CD14-positive monocyte (primary cell): ENCODE measurements around the gene CREBBP. TPM values are rescaled to one million over a fixed set of nuclear protein-coding genes. Genes with fewer than 3 reads are reported as not detected.

ENCODE experiments used
- DNase-seq, 3 donors: peaks; one replicate each; pipeline ENCODE4 v3.0.0-alpha.2; 2011 to 2022
- H2AFZ ChIP-seq: 2 replicates; pipeline ENCODE4 v1.6.0; 2012; ENCODE audit warnings: mild to moderate bottlenecking, low read depth, low read length, inconsistent platforms; ENCODE audit not compliant: insufficient read depth, poor library complexity, severe bottlenecking
- H3K27ac ChIP-seq, 2 donors: 1 replicate in 1 of 2; 2 replicates in 1 of 2; pipeline ENCODE4 v1.5.1; 2012 to 2013; ENCODE audit warnings: low read length in 2 of 2, control low read depth in 1 of 2, inconsistent platforms in 1 of 2, low read depth in 1 of 2, mild to moderate bottlenecking in 1 of 2
- H3K27me3 ChIP-seq, 2 donors: one replicate each; pipeline versions ENCODE4 v1.6.0 to v1.6.1; 2011 to 2013; ENCODE audit warnings: low read length in 2 of 2; ENCODE audit not compliant: control insufficient read depth in 2 of 2, insufficient read depth in 2 of 2
- H3K36me3 ChIP-seq, 2 donors: replicated peaks in 1 of 2; 1 replicate in 1 of 2; 2 replicates in 1 of 2; pipeline versions ENCODE4 v1.5.1 to v1.6.1; 2012 to 2013; ENCODE audit warnings: low read length in 2 of 2, control low read depth in 1 of 2, inconsistent platforms in 1 of 2, mild to moderate bottlenecking in 1 of 2; ENCODE audit not compliant: insufficient read depth in 2 of 2, control insufficient read depth in 1 of 2
- H3K4me1 ChIP-seq, 2 donors: 1 replicate in 1 of 2; 2 replicates in 1 of 2; pipeline versions ENCODE4 v1.5.1 to v1.6.1; 2012 to 2013; ENCODE audit warnings: low read length in 2 of 2, control low read depth in 1 of 2, inconsistent platforms in 1 of 2, mild to moderate bottlenecking in 1 of 2, moderate library complexity in 1 of 2; ENCODE audit not compliant: insufficient read depth in 2 of 2, control insufficient read depth in 1 of 2
- H3K4me2 ChIP-seq: replicated peaks from 2 replicates; pipeline ENCODE3; 2012; ENCODE audit warnings: low read length, moderate library complexity, mild to moderate bottlenecking; ENCODE audit not compliant: poor library complexity, severe bottlenecking; ENCODE audit errors: extremely low read depth
- H3K4me3 ChIP-seq, 3 experiments: fragments of 200-600 bp in 1 of 3; sonication (generic) in 1 of 3; replicated peaks in 1 of 3; 1 replicate in 2 of 3; 2 replicates in 1 of 3; pipeline ENCODE4 v1.5.1; 2011 to 2013; ENCODE audit warnings: low read length in 3 of 3, mild to moderate bottlenecking in 3 of 3, control low read depth in 2 of 3, low read depth in 2 of 3, inconsistent platforms in 1 of 3, moderate library complexity in 1 of 3
- H3K79me2 ChIP-seq: 2 replicates; pipeline ENCODE4 v1.6.0; 2012; ENCODE audit warnings: mild to moderate bottlenecking, control low read depth, inconsistent platforms, low read length, moderate library complexity; ENCODE audit not compliant: insufficient read depth
- H3K9ac ChIP-seq: 2 replicates; pipeline ENCODE4 v1.6.0; 2017; ENCODE audit warnings: low read length, mild to moderate bottlenecking; ENCODE audit not compliant: insufficient read depth, poor library complexity, severe bottlenecking
- H3K9me3 ChIP-seq, 2 donors: replicated peaks in 1 of 2; 1 replicate in 1 of 2; 2 replicates in 1 of 2; pipeline versions ENCODE4 v1.5.1 to v1.6.1; 2012 to 2013; ENCODE audit warnings: low read length in 2 of 2, control low read depth in 1 of 2; ENCODE audit not compliant: control insufficient read depth in 1 of 2, insufficient read depth in 1 of 2
- H4K20me1 ChIP-seq: 2 replicates; pipeline ENCODE4 v1.6.0; 2012; ENCODE audit warnings: mild to moderate bottlenecking, low read length, control low read depth, moderate library complexity; ENCODE audit not compliant: insufficient read depth
- H3K27ac Mint-ChIP-seq, 7 donors: one replicate each; pipeline ENCODE4 v1.8.0; 2020; ENCODE audit warnings: mild to moderate bottlenecking in 7 of 7, mixed read lengths in 7 of 7, moderate library complexity in 6 of 7, inconsistent platforms in 2 of 7
- H3K27me3 Mint-ChIP-seq, 3 donors: one replicate each; pipeline ENCODE4 v1.8.0; 2021 to 2022; ENCODE audit warnings: low read depth in 3 of 3, mild to moderate bottlenecking in 3 of 3, mixed read lengths in 3 of 3, moderate library complexity in 3 of 3, inconsistent platforms in 1 of 3
- H3K36me3 Mint-ChIP-seq, 2 donors: one replicate each; pipeline ENCODE4 v1.8.0; 2020; ENCODE audit warnings: mixed read lengths in 2 of 2, inconsistent platforms in 1 of 2, mild to moderate bottlenecking in 1 of 2
- H3K4me1 Mint-ChIP-seq: one replicate; pipeline ENCODE4 v1.8.0; 2020; ENCODE audit warnings: mild to moderate bottlenecking, mixed read lengths
- H3K4me3 Mint-ChIP-seq, 2 donors: one replicate each; pipeline ENCODE4 v1.8.0; 2020; ENCODE audit warnings: mild to moderate bottlenecking in 2 of 2, mixed read lengths in 2 of 2, moderate library complexity in 1 of 2
- H3K9me3 Mint-ChIP-seq, 7 donors: one replicate each; pipeline ENCODE4 v1.8.0; 2020 to 2022; ENCODE audit warnings: mixed read lengths in 7 of 7, mild to moderate bottlenecking in 6 of 7, moderate library complexity in 6 of 7, inconsistent platforms in 2 of 7
- WGBS: methylation state at CpG from one replicate; pipeline ENCODE4 v1.1.5; 2013; ENCODE audit warnings: missing lambda C conversion rate; ENCODE audit not compliant: insufficient coverage; 5-methylcytosine and 5-hydroxymethylcytosine counted together
- intact Hi-C, 2 donors: fragments of 100-400 bp; cut with micrococcal nuclease; formaldehyde crosslinking; loops; one replicate each; pipeline versions ENCODE4 v1.15.0 to v1.15.1; 2023
- polyA plus RNA-seq, 3 donors: library from polyadenylated mRNA; depleted of rRNA in 1 of 3; unstranded in 2 of 3; stranded (reverse) in 1 of 3; fragments of 300-500 nt in 2 of 3; fragments of >200 nt in 1 of 3; fragmentation: Illumina TruSeq in 2 of 3; gene quantifications; 1 replicate in 2 of 3; 2 replicates in 1 of 3; pipeline ENCODE4 v1.2.3, GENCODE V29; 2012 to 2021
- TF ChIP-seq, protein P1 (sequence below): fragments of 200-600 bp; IDR thresholded peaks from one replicate; pipeline ENCODE4 v1.8.0; 2022; ENCODE audit warnings: antibody characterized with exemption, mild to moderate bottlenecking

The CREBBP gene
- polyA plus RNA-seq, 3 donors, result 2.1 to 26.9 (median 6.2) TPM

DNA sequence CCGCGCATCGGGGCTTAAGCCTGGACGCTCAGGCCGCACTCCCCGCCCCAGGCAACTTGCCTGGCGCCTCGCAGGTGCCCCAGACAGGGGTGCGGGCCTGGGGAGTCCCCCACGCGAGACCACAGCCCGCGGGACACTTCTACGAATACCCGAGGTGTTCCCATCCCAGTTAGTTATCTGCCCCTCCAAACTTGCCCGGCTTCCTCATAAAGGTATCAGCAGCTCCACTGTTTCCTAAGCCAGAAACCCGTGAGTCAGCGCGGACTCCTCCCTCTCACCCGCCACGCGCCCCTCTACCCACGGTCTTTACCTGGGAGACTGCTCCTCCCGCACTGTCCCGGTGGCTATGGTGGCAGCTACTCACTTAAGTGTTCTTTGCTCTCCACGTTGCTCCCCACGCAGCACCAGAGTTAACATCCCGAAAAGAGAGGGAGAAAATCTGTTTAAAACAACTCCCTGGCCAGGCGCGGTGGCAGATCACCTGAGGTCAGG, 1.0 kb upstream of the CREBBP start:
- Mint-ChIP-seq H3K4me1 (peaks cover 32% of the 10 kb centered on the region), H3K27me3 (peaks cover 6 to 24% (median 14%) of the 10 kb centered on the region in 3 donors), H3K4me3 (peak overlapping the region; percentile 68 to 78), H3K36me3 (peaks cover 14 to 17% of the 10 kb centered on the region in 2 donors), H3K27ac (peak overlapping the region in 4 of 7 donors; percentile 7 to 81 (median 46)), H3K9me3 (peaks cover 0 to 6% (median 4%) of the 10 kb centered on the region in 7 donors)
- Histone ChIP-seq H3K27ac (peak overlapping the region in 1 of 2 donors; percentile 66), H3K9ac (peak overlapping the region; percentile 96), H4K20me1 (peaks cover 32% of the 10 kb centered on the region), H3K9me3 (no peaks in the 10 kb centered on the region), H3K4me3 (peak overlapping the region in 2 of 3 experiments; percentile 50 to 74), H3K27me3 (peaks cover 0 to 7% of the 10 kb centered on the region in 2 donors), H3K4me2 (peak overlapping the region; percentile 89), H3K36me3 (peaks cover 0 to 8% of the 10 kb centered on the region in 2 donors), H3K79me2 (peaks cover 33% of the 10 kb centered on the region), H3K4me1 (peaks cover 29 to 36% of the 10 kb centered on the region in 2 donors), H2AFZ (peak overlapping the region; percentile 90)
- DNase-seq, result peak in 1 of 3 donors; percentile 17
- intact Hi-C loops, result loop anchor here in 1 of 2 donors (2.0 kb wide), 1 partner anchor 165 kb away; the partner anchor contains the start of gene TRAP1
- TF ChIP-seq, protein P1, sequence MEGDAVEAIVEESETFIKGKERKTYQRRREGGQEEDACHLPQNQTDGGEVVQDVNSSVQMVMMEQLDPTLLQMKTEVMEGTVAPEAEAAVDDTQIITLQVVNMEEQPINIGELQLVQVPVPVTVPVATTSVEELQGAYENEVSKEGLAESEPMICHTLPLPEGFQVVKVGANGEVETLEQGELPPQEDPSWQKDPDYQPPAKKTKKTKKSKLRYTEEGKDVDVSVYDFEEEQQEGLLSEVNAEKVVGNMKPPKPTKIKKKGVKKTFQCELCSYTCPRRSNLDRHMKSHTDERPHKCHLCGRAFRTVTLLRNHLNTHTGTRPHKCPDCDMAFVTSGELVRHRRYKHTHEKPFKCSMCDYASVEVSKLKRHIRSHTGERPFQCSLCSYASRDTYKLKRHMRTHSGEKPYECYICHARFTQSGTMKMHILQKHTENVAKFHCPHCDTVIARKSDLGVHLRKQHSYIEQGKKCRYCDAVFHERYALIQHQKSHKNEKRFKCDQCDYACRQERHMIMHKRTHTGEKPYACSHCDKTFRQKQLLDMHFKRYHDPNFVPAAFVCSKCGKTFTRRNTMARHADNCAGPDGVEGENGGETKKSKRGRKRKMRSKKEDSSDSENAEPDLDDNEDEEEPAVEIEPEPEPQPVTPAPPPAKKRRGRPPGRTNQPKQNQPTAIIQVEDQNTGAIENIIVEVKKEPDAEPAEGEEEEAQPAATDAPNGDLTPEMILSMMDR, result no peak
- 60% methylated on average over 27 of the region's 30 CpGs for WGBS

DNA sequence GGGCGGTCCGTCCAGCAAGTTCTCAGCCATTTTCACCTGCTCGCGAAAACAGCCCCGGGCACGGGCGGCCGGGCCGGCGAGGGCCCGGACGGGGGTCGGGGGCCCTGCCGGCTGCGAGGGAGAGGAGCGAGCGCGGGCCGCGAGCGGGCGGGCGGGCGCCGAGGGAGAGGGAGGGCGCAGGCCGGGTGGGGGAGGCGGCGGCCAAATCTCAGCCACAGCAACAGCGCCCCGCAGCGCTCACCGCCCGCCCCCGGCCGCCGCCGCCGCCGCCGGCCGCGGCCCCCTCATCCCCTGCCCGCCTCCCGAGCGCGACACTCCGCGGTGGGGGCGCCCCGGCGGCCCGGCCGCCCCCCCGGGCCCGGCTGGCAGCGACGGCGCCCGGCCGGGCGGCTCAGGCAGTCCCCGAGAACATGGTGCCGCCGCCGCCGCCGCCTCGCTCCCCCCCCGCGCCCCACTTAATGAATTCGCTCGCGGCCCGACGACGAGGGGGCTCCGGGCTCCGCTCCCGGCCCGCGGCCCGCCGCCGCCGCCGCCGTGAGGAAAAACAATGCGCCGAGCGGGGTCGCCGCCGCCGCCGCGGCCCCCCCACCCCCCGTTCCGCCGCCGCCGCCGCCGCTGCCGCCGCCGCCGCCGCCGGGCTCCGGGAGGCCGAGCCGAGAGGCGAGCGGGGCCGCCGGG, 487 bp downstream of the CREBBP start:
- Histone ChIP-seq H3K27ac (peak overlapping the region in 1 of 2 donors; percentile 66), H3K4me2 (peak overlapping the region; percentile 99), H3K9ac (peak overlapping the region; percentile 80), H4K20me1 (peaks cover 47% of the 10 kb centered on the region), H3K4me1 (peaks cover 32 to 43% of the 10 kb centered on the region in 2 donors), H3K36me3 (peaks cover 0 to 10% of the 10 kb centered on the region in 2 donors), H3K9me3 (no peaks in the 10 kb centered on the region), H3K79me2 (peaks cover 48% of the 10 kb centered on the region), H2AFZ (no peak overlapping the region), H3K4me3 (peak overlapping the region; percentile 57 to 88 (median 82)), H3K27me3 (peaks cover 0 to 7% of the 10 kb centered on the region in 2 donors)
- peak overlapping the region in 2 of 7 donors; percentile 83 to 90 for H3K27ac Mint-ChIP-seq
- peaks cover 44% of the 10 kb centered on the region for H3K4me1 Mint-ChIP-seq
- peaks cover 0 to 2% (median 0%) of the 10 kb centered on the region in 7 donors for H3K9me3 Mint-ChIP-seq
- peak overlapping the region; percentile 91 to 96 for H3K4me3 Mint-ChIP-seq
- peaks cover 4 to 21% (median 11%) of the 10 kb centered on the region in 3 donors for H3K27me3 Mint-ChIP-seq
- intact Hi-C loops, result loop anchor here (2.0 to 10.0 kb wide), 4 partner anchors 23 to 185 kb away; partner anchors contain the start of gene TRAP1 (in 1 of the 2)
- peaks cover 17 to 19% of the 10 kb centered on the region in 2 donors for H3K36me3 Mint-ChIP-seq
- TF ChIP-seq, protein P1, result no peak
- WGBS, result under 1% methylated on average over 104 of the region's 117 CpGs
- peak; percentile 53 to 61 (median 61) for DNase-seq
